Smooth muscle cell (in vitro differentiated cells): ENCODE results near the gene EDIL3. TPM values are rescaled to one million over a fixed set of nuclear protein-coding genes. Genes with fewer than 3 reads are reported as not detected.

Experiments
- DNase-seq: peaks from one replicate; lab custom pipeline; 2025; ENCODE audit not compliant: unreplicated experiment; lab: John Stamatoyannopoulos, UW
- H2AFZ ChIP-seq: fragments of 200-600 bp; sonication (generic); 2 replicates; pipeline ENCODE4 v1.6.0; 2016; ENCODE audit warnings: antibody characterized with exemption, low read depth, mild to moderate bottlenecking
- H3F3A ChIP-seq: fragments of 200-600 bp; sonication (generic); 2 replicates; pipeline ENCODE4 v1.6.0; 2017; ENCODE audit warnings: antibody characterized with exemption, low read depth
- H3K27ac ChIP-seq: fragments of 200-600 bp; sonication (generic); 2 replicates; pipeline ENCODE4 v1.5.1; 2016; ENCODE audit warnings: low read depth, mild to moderate bottlenecking
- H3K27me3 ChIP-seq: fragments of 200-600 bp; sonication (generic); 2 replicates; pipeline ENCODE4 v1.6.1; 2016; ENCODE audit warnings: low read depth, mild to moderate bottlenecking
- H3K36me3 ChIP-seq: fragments of 200-600 bp; sonication (generic); 2 replicates; pipeline ENCODE4 v1.5.1; 2016; ENCODE audit warnings: low read depth
- H3K4me1 ChIP-seq: fragments of 200-600 bp; sonication (generic); 2 replicates; pipeline ENCODE4 v1.5.1; 2016; ENCODE audit warnings: low read depth
- H3K4me2 ChIP-seq: fragments of 200-600 bp; sonication (generic); 2 replicates; pipeline ENCODE4 v1.6.0; 2016; ENCODE audit warnings: mild to moderate bottlenecking
- H3K4me3 ChIP-seq: fragments of 200-600 bp; sonication (generic); 2 replicates; pipeline ENCODE4 v1.5.1; 2016; ENCODE audit warnings: mild to moderate bottlenecking
- H3K79me2 ChIP-seq: fragments of 200-600 bp; sonication (generic); 2 replicates; pipeline ENCODE4 v1.6.0; 2016; ENCODE audit warnings: low read depth, mild to moderate bottlenecking
- H3K9ac ChIP-seq: fragments of 200-600 bp; sonication (generic); 2 replicates; pipeline ENCODE4 v1.6.0; 2016; ENCODE audit warnings: low read depth
- H3K9me3 ChIP-seq: fragments of 200-600 bp; sonication (generic); replicated peaks from 2 replicates; pipeline ENCODE4 v1.5.1; 2016; ENCODE audit warnings: low read depth
- H4K20me1 ChIP-seq: fragments of 200-600 bp; sonication (generic); 2 replicates; pipeline ENCODE4 v1.6.0; 2016; ENCODE audit warnings: low read depth
- WGBS: methylation state at CpG from one replicate; pipeline ENCODE4 v1.1.7; 2016; ENCODE audit warnings: low lambda C conversion rate; 5-methylcytosine and 5-hydroxymethylcytosine counted together
- polyA plus RNA-seq: library from polyadenylated mRNA; unstranded; fragments of >200 nt; fragmentation: Nextera tagmentation; extraction: Ambion mirVana; gene quantifications from 2 replicates; pipeline ENCODE4 v1.2.1, GENCODE V29; 2016
- total RNA-seq: library from RNA; depleted of rRNA; stranded (reverse); fragments of >200 nt; gene quantifications from 2 replicates; pipeline ENCODE4 v1.2.3, GENCODE V29; 2014
- TF ChIP-seq, protein P1 (sequence below): fragments of 200-600 bp; sonication (generic); IDR thresholded peaks from 2 replicates; pipeline ENCODE4 v1.5.1; 2017; ENCODE audit warnings: borderline replicate concordance, mild to moderate bottlenecking, antibody characterized with exemption; ENCODE audit not compliant: insufficient read depth, poor library complexity, severe bottlenecking

EDIL3 gene
- total and polyA plus RNA-seq, 2 experiments from 2014 or later: 98.4 to 119 TPM

DNA sequence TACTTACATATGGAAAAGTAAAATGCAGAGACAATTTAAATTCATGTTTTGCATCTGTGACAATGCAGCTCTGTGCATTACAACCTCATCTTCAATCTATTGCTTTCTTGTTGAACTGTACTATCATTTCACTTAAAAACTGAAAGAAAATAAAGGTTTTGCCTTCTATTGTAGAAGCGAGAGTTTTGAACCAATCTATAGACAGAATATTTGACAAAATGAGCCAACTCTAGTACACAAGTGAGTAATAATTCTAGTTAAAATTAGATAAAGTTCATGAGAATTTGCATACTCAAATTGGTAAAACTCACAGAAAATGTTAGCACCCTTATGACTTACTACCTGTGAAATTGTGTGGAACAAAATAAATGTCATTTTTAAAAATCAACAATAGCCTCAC, 123.7 kb downstream of the EDIL3 start:
- Histone ChIP-seq H4K20me1 (peaks cover 4% of the 10 kb centered on the region), H3F3A (no peaks in the 10 kb centered on the region), H3K4me3 (no peak overlapping the region), H3K27ac (no peak overlapping the region), H3K4me2 (no peak overlapping the region), H3K4me1 (no peaks in the 10 kb centered on the region), H3K9me3 (no peaks in the 10 kb centered on the region), H3K79me2 (no peaks in the 10 kb centered on the region), H3K27me3 (no peaks in the 10 kb centered on the region), H3K9ac (no peak overlapping the region), H3K36me3 (no peaks in the 10 kb centered on the region), H2AFZ (no peak overlapping the region)
- TF ChIP-seq, protein P1, sequence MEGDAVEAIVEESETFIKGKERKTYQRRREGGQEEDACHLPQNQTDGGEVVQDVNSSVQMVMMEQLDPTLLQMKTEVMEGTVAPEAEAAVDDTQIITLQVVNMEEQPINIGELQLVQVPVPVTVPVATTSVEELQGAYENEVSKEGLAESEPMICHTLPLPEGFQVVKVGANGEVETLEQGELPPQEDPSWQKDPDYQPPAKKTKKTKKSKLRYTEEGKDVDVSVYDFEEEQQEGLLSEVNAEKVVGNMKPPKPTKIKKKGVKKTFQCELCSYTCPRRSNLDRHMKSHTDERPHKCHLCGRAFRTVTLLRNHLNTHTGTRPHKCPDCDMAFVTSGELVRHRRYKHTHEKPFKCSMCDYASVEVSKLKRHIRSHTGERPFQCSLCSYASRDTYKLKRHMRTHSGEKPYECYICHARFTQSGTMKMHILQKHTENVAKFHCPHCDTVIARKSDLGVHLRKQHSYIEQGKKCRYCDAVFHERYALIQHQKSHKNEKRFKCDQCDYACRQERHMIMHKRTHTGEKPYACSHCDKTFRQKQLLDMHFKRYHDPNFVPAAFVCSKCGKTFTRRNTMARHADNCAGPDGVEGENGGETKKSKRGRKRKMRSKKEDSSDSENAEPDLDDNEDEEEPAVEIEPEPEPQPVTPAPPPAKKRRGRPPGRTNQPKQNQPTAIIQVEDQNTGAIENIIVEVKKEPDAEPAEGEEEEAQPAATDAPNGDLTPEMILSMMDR: no peak
- DNase-seq: no peak
- WGBS: 97% methylated on average over 1 of the region's 1 CpG

DNA sequence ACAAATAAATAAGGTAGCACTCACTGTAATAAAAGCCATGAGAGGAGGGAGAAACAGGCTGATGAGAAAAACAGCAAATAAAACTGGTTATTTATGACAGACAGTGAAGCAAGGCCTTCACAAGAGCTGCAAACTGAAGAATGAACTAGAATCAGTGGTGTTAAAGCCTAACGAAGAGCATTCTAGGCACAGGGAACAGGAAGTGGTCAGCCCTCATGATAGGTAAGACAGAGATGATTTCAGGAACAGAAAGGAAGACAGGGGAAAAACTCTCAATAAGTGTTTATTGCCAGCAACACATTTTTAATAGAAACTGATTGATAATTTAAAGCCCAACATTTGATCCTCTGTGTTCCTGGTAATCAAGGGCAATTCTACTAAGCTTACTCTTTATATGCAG, 124.5 kb downstream of the EDIL3 start:
- no peak overlapping the region for H2AFZ ChIP-seq
- DNase-seq: no peak
- H3K27ac ChIP-seq: no peak overlapping the region
- H3K27me3 ChIP-seq: no peaks in the 10 kb centered on the region
- no peaks in the 10 kb centered on the region for H3K9me3 ChIP-seq
- no peaks in the 10 kb centered on the region for H3K36me3 ChIP-seq
- H3K4me2 ChIP-seq: no peak overlapping the region
- 68% methylated on average over 1 of the region's 1 CpG for WGBS
- H3K9ac ChIP-seq: no peak overlapping the region
- H4K20me1 ChIP-seq: peaks cover 4% of the 10 kb centered on the region
- no peaks in the 10 kb centered on the region for H3F3A ChIP-seq
- TF ChIP-seq, protein P1: no peak
- H3K79me2 ChIP-seq: no peaks in the 10 kb centered on the region
- no peaks in the 10 kb centered on the region for H3K4me1 ChIP-seq
- H3K4me3 ChIP-seq: no peak overlapping the region

DNA sequence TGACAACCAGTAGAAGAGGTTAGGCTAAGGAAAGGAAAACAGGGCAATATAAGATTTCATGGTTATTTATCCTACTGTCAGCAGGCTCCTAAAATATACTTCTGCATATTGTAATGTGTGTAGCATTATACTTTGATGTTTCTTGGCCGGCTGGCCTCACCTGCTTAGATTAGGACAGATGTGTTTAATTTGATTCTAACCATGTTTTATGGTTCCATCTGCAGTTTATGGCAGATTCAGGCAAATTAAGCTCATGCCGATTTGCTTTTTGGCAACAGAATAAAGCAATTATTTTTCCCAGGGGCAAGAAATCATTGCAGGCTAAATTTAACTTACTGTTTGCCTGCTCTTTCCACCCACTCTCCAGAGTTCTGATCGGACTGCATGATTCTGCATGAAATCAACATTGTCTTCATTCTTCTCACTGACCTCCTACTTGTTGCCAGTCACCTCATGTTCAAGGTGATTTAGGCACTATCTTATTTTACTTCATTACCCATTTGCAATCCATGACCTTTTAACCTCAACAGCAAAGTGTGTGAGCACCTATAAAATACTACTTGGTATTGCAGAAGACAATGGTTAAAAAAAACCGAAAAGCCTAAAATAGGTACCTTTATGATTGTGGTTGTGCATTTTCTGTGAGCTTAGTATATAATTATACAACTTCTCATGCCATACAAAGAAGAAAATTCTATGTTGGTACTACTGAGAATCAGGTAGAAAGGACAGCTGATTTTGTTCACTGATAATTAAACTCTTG, 125.2 kb downstream of the EDIL3 start:
- DNase-seq: no peak
- H3K9ac ChIP-seq: no peak overlapping the region
- H3K4me1 ChIP-seq: no peaks in the 10 kb centered on the region
- no peaks in the 10 kb centered on the region for H3K27me3 ChIP-seq
- H3K79me2 ChIP-seq: no peaks in the 10 kb centered on the region
- no peaks in the 10 kb centered on the region for H3K9me3 ChIP-seq
- H3K4me2 ChIP-seq: no peak overlapping the region
- H3K27ac ChIP-seq: no peak overlapping the region
- TF ChIP-seq, protein P1: no peak
- no peaks in the 10 kb centered on the region for H3F3A ChIP-seq
- whole genome bisulfite sequencing: 90% methylated on average over 4 of the region's 4 CpGs
- H3K4me3 ChIP-seq: no peak overlapping the region
- no peaks in the 10 kb centered on the region for H3K36me3 ChIP-seq
- H4K20me1 ChIP-seq: peaks cover 4% of the 10 kb centered on the region
- no peak overlapping the region for H2AFZ ChIP-seq

DNA sequence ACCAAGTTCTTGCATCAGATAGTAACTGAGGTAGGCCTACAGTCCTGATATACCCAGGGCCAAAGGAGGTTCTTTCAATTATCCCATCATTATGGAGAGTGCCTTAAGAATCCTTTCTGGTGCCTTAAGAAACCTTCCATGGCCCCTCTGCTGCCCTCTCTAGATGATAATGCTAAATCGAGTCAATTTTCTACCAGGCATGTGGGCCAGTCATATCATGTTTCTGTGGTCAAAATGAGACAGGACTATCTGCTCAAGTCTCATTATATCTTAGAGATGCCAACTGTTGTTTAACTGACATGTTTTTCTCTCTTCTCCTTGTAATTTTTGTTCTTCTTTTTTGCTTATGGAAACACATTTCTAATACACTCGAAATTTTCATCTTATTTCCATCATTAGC, 127.6 kb downstream of the EDIL3 start:
- H3K4me3 ChIP-seq: no peak overlapping the region
- H3F3A ChIP-seq: no peaks in the 10 kb centered on the region
- H3K36me3 ChIP-seq: no peaks in the 10 kb centered on the region
- no peak overlapping the region for H3K9ac ChIP-seq
- no peaks in the 10 kb centered on the region for H3K9me3 ChIP-seq
- H3K4me2 ChIP-seq: no peak overlapping the region
- H3K4me1 ChIP-seq: no peaks in the 10 kb centered on the region
- TF ChIP-seq, protein P1: no peak
- no peak for DNase-seq
- no peaks in the 10 kb centered on the region for H3K27me3 ChIP-seq
- H2AFZ ChIP-seq: no peak overlapping the region
- peaks cover 4% of the 10 kb centered on the region for H4K20me1 ChIP-seq
- no peaks in the 10 kb centered on the region for H3K79me2 ChIP-seq
- WGBS: 98% methylated on average over 2 of the region's 2 CpGs
- H3K27ac ChIP-seq: no peak overlapping the region
